Keratinocyte (primary cell): ENCODE results near the gene RNU5B-1.

Source experiments
- EZH2 ChIP-seq: IDR thresholded peaks from one replicate; pipeline ENCODE4 v1.6.1; 2012; ENCODE audit warnings: inconsistent platforms, mild to moderate bottlenecking, low read length, moderate library complexity
- TF ChIP-seq, protein P1 (sequence below), 3 experiments: IDR thresholded peaks in 1 of 3; conservative IDR thresholded peaks in 1 of 3; optimal IDR thresholded peaks in 1 of 3; 2 replicates in 2 of 3; 3 replicates in 1 of 3; pipeline versions ENCODE3 to v1.5.1; 2011; ENCODE audit warnings: low read length in 3 of 3, mild to moderate bottlenecking in 3 of 3, moderate library complexity in 2 of 3, control low read depth in 1 of 3, inconsistent platforms in 1 of 3; ENCODE audit not compliant: insufficient read depth in 2 of 3; ENCODE audit errors: extremely low read depth in 1 of 3

- TF ChIP-seq, protein P1, sequence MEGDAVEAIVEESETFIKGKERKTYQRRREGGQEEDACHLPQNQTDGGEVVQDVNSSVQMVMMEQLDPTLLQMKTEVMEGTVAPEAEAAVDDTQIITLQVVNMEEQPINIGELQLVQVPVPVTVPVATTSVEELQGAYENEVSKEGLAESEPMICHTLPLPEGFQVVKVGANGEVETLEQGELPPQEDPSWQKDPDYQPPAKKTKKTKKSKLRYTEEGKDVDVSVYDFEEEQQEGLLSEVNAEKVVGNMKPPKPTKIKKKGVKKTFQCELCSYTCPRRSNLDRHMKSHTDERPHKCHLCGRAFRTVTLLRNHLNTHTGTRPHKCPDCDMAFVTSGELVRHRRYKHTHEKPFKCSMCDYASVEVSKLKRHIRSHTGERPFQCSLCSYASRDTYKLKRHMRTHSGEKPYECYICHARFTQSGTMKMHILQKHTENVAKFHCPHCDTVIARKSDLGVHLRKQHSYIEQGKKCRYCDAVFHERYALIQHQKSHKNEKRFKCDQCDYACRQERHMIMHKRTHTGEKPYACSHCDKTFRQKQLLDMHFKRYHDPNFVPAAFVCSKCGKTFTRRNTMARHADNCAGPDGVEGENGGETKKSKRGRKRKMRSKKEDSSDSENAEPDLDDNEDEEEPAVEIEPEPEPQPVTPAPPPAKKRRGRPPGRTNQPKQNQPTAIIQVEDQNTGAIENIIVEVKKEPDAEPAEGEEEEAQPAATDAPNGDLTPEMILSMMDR (optimal IDR thresholded peaks at IDR 0.05 in 1 of 3, IDR thresholded peaks at IDR 0.05 in 1 of 3, conservative IDR thresholded peaks at IDR 0.05 in 1 of 3; ENCODE audit: extremely low read depth in 1 of 3, insufficient read depth in 2 of 3, low read length in 3 of 3): no peak
- no peak for TF ChIP-seq EZH2
Observed at GRCh38 chr15:65344214-65344913, 39.9 kb downstream of the RNU5B-1 start.
